Breast epithelium (tissue), 3 donors: ENCODE measurements around the gene CEP68.

Source experiments
- POLR2A ChIP-seq: fragments of 450-650 bp; IDR thresholded peaks from one replicate; pipeline ENCODE4 v1.6.1; 2016; ENCODE audit warnings: antibody characterized with exemption, mild to moderate bottlenecking, moderate library complexity
- TF ChIP-seq, protein P1 (sequence below), 3 donors: fragments of 450-650 bp; IDR thresholded peaks; one replicate each; pipeline ENCODE4 v1.5.1; 2016 to 2017; ENCODE audit warnings: antibody characterized with exemption in 3 of 3, mild to moderate bottlenecking in 3 of 3, moderate library complexity in 3 of 3

DNA sequence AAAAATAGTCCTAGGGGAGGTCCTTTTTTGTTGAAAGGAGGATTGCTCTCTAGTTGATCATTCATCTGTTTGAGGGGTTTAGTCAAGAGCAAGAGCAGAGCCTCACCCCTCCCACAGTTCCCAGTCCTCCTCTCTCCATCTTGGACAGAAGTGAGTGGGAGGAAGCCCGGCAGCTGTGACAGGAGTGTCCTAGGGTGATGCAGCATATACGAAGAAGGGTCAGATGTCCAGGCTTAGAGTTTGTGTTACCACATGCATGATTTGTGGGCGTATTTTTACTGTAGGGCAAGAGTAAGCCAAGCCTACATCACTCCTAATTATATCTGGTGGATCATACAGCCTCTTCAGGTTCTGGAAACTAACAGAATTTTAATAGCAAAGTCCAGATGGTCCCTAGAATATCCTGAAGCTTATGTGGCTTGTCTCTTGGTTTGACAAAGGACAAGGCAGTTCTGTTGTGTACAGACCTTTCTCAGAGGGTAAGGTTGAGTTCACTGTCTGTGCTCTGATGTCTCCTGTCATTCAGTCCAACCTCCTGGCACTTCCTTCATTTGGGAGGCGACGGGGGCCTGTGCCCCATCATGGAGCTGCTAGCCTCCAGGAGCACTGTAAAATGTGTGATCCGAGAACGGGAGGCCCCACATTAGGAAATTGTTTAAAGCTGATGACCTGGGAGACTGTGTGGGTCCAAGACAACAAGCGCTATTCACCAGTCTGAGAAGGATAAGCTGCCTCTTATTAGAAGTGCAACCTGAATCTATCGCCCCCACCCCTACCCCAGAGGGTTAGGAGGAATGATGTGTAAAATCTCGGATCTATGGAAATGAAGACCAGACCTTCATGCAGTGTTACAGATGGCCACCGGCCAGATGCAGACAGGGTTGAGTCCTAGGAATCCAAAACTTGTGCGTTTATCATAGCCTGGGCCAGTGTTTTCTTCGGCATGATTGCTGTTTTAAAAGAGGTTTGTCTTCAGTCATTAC is 6.9 kb downstream of the CEP68 start:
- TF ChIP-seq, protein P1, sequence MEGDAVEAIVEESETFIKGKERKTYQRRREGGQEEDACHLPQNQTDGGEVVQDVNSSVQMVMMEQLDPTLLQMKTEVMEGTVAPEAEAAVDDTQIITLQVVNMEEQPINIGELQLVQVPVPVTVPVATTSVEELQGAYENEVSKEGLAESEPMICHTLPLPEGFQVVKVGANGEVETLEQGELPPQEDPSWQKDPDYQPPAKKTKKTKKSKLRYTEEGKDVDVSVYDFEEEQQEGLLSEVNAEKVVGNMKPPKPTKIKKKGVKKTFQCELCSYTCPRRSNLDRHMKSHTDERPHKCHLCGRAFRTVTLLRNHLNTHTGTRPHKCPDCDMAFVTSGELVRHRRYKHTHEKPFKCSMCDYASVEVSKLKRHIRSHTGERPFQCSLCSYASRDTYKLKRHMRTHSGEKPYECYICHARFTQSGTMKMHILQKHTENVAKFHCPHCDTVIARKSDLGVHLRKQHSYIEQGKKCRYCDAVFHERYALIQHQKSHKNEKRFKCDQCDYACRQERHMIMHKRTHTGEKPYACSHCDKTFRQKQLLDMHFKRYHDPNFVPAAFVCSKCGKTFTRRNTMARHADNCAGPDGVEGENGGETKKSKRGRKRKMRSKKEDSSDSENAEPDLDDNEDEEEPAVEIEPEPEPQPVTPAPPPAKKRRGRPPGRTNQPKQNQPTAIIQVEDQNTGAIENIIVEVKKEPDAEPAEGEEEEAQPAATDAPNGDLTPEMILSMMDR (IDR thresholded peaks at IDR 0.05) = no peak
- TF ChIP-seq POLR2A = no peak
